ENCODE results near the gene C19orf85.

- TF ChIP-seq POLR2A (IDR thresholded peaks at IDR 0.05) (no peak), POLR2AphosphoS5 (IDR thresholded peaks at IDR 0.05) (no peak)
- TF ChIP-seq, protein P1, sequence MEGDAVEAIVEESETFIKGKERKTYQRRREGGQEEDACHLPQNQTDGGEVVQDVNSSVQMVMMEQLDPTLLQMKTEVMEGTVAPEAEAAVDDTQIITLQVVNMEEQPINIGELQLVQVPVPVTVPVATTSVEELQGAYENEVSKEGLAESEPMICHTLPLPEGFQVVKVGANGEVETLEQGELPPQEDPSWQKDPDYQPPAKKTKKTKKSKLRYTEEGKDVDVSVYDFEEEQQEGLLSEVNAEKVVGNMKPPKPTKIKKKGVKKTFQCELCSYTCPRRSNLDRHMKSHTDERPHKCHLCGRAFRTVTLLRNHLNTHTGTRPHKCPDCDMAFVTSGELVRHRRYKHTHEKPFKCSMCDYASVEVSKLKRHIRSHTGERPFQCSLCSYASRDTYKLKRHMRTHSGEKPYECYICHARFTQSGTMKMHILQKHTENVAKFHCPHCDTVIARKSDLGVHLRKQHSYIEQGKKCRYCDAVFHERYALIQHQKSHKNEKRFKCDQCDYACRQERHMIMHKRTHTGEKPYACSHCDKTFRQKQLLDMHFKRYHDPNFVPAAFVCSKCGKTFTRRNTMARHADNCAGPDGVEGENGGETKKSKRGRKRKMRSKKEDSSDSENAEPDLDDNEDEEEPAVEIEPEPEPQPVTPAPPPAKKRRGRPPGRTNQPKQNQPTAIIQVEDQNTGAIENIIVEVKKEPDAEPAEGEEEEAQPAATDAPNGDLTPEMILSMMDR (IDR thresholded peaks at IDR 0.05), result no peak
These were observed 27.7 kb downstream of the C19orf85 start for GRCh38 chr19:55436847-55437246.

Measured in gastroesophageal sphincter (tissue), 3 donors.